A204.1 (cell line): ENCODE data around the gene ATP10A.
"Not testable (repeated sequence)": the region's sequence is repeated elsewhere in the genome, so short reads cannot be mapped to it uniquely, and the experiment has no call there.

Experiments
- FAIRE-seq: peaks from 2 replicates; lab custom pipeline; 2012; peaks lifted over from hg19 to GRCh38; lab: Jason Lieb, UNC

ATP10A gene

GRCh38 chr15:25883463-25884259 lies 20.5 kb upstream of the ATP10A start:
- FAIRE-seq: no peak

GRCh38 chr15:25882466-25882865 lies 19.3 kb upstream of the ATP10A start:
- FAIRE-seq: no peak

GRCh38 chr15:25880877-25881276 lies 17.8 kb upstream of the ATP10A start:
- FAIRE-seq: not testable (repeated sequence)

DNA sequence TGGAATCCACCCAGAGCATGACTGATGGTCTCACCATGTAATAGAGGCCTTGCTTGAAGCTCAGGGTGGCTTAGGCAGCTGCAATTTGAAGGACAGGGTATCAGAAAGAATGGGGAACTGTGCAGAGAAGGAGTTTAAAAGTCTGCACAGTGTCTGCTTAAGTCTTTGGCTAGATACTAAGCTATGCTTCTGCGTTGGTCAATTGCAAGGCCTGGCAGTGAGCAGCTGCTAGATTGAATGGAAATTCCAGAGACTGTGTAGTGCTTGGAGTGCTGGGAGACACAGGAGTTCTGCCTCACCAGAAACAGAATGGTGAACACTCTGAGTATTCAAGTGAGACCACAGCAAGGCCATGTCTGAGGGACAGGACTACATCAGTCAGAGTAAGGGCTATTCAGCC lies 17.3 kb upstream of the ATP10A start:
- FAIRE-seq: no peak

- no peak for FAIRE-seq
Measured at GRCh38 chr15:25879438-25879837, 16.3 kb upstream of the ATP10A start.

DNA sequence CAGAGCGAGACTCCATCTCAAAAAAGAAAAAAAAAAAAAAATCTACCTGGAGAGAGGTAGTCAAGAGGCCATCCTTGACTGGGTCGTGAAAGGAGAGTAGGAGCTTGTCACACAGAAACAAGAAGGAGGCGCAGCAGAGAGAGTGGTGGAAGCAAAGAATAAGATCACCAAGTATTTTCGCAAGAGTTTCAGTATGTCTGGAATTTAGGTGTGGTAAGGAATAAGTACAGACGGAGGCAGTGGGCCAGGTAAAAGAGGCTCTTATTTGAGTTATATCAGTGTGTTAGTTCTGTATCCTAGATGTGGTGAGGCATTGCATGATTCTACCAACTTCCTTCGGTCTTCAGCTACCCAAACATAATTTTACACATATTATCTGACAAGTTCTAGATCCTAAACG lies 14.6 kb upstream of the ATP10A start:
- FAIRE-seq: no peak

GRCh38 chr15:25876231-25877140 lies 13.4 kb upstream of the ATP10A start:
- no peak for FAIRE-seq

- FAIRE-seq: no peak
Measured at GRCh38 chr15:25875566-25875965, 12.4 kb upstream of the ATP10A start.

- peak; percentile 98 for FAIRE-seq
Measured at GRCh38 chr15:25874379-25874778, 11.3 kb upstream of the ATP10A start.

- FAIRE-seq: no peak
Measured at GRCh38 chr15:25871403-25871802, 8.3 kb upstream of the ATP10A start.

DNA sequence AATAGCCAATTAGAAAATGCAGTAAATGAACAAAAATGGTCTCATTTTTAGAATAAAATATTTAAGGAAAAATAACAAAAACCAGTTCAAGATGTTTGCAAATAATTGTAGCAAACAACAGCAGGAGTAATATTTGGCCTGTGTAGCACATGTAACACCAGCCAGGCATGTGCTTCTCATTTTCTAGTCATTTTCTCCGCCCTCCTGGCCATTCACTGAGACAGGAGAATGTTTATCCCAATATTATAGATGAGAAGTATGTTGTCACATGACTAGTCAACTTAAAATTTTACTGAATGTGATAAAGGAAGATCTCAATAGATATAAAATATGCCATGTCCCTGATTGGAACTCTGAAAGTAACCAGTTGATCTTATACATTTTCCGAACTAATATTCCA lies 7.8 kb upstream of the ATP10A start:
- FAIRE-seq: no peak

GRCh38 chr15:25869701-25870100 lies 6.6 kb upstream of the ATP10A start:
- FAIRE-seq: no peak

- FAIRE-seq: no peak
Measured at GRCh38 chr15:25866874-25867273, 3.7 kb upstream of the ATP10A start.

DNA sequence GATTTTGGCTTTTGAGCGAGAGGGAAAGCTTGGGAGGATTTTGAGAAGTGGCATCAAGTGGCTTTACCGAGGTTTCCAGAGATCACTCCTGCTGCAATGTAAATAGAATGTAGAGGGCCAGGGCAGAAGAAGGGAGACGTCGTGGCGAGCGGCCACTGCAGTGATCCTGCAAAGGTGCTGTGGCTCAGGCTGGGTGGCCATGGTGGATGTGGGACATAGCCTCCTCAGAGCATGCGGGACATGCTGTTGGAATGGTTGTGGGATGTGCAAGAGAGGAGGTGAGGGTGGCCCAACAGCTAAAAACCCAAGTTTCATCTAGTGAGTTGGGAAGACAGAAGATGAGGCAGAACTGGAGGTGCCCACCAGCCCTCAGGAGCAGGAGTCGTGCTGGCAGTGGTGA lies 3.1 kb upstream of the ATP10A start:
- no peak for FAIRE-seq

DNA sequence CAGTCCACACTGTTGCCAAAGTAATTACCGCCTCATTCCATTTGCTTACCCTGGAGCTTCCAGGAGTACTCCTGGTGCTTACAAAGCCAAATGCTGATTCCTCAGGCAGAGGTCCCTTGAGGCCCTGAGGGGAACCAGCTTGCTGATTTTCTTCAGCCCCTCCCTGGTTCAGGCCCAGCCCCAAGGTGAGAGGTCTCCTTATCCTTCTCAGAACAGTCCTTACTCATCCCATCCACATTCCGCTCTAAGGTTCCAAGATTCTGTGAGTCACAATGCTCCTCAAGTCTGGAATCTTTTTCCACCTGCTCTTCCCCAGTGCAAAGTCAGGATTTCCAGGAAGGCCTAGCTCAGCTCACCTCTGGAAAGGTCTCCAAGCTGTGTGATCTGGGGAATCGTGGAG lies 1.8 kb upstream of the ATP10A start:
- FAIRE-seq: no peak

DNA sequence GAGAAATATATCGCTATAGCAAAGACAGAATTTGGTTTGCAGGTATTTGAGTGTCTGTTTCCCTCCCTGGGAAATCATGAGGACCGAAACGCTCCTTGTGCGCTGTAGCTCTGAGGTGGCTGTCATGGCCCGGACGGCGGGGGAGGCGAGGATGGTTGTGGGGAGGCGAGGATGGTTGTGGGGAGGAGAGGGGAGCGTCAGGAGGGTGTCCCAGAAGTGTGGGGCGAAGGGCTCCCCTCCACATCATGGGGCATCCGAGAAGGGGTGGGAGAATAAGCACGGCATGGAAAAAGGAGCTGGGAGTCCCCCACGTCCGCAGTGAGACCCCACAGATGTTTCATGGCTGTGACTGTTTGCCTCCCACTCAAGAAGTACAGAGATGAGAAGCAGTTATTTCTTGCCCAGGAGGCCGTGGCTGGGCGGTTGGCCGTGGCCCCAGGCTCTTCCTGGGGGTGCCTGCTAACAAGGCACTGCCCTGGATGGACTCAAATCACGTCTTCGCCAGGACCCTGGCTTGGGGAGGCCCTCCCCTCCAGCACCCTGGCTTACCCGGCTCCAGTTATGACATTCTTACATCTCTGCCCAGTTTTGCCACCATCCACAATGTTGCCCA lies 947 bp upstream of the ATP10A start:
- no peak for FAIRE-seq

GRCh38 chr15:25862472-25863110 lies 536 bp downstream of the ATP10A start:
- FAIRE-seq: no peak

GRCh38 chr15:25862071-25862471 lies 1.1 kb downstream of the ATP10A start:
- no peak for FAIRE-seq

DNA sequence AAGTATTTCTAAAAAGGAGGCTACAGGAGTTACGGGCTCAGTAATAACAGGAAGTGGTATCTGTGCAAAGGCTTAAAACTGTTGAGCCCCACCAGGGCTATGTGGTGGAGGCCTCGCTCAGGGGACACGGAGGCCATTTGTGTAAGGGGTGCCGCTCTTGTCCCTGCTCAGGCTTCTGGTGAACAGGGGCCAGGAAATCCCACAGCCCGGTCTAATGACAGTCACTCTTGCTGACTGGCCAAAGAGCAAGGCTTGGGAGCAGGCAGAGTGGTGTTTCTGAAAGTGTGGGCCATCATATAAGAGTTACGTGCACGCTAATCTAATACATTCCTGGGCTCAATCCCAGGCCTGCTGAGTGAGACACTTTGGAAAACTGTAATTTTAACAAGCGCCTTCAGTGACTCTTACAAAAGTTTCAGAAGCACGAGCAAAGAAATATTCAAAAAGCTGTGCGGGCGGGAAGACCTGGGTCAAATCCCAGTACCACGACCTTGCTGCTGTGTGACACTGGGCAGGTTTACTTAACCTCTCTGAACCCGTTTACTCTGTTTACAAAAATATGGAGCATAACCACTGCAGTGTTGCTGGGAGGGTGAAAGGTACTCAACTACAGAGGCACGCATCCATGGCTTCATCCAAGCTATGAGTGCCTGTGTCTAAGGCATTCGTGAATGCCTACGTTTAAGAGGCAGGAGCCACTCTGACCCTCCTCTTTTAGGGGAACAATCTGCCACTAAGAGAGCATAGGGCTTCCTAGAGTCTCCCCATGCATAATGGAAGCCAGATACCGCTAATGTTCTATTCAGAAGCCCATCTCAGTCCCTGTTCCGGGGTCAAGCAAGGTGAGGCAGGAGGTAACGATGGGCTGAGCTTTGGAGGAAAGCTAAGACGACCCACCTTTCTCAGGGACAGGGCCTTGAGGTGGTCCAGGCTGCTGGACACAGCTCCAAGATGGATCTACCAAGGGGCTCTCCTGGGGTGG lies 2.0 kb downstream of the ATP10A start:
- FAIRE-seq: no peak

GRCh38 chr15:25859838-25860645 lies 3.1 kb downstream of the ATP10A start:
- no peak for FAIRE-seq
